GM23338 (cell line): ENCODE data around the gene MACO1. TPM values are rescaled to one million over a fixed set of nuclear protein-coding genes. Genes with fewer than 3 reads are reported as not detected.

Experiments used
- ATAC-seq: fragments of 200-7000 bp; cut with Tn5 transposase; 3 replicates; pipeline ENCODE4 v1.9.1; 2020
- DNase-seq: peaks from one replicate; pipeline ENCODE4 v3.0.0-alpha.2; 2015; ENCODE audit warnings: low spot score
- H2AFZ ChIP-seq: fragments of 200-600 bp; sonication (generic); 2 replicates; pipeline ENCODE4 v1.8.0; 2016; ENCODE audit warnings: antibody characterized with exemption, mild to moderate bottlenecking, moderate library complexity
- H3F3A ChIP-seq: fragments of 200-600 bp; sonication (generic); replicated peaks from 2 replicates; pipeline ENCODE4 v1.8.0; 2017; ENCODE audit warnings: antibody characterized with exemption, mixed run types, low read depth
- H3K27ac ChIP-seq: fragments of 200-600 bp; sonication (generic); 2 replicates; pipeline ENCODE4 v1.6.1; 2016; ENCODE audit warnings: low read depth
- H3K27me3 ChIP-seq: fragments of 200-600 bp; sonication (generic); 2 replicates; pipeline ENCODE4 v1.8.0; 2016; ENCODE audit warnings: mild to moderate bottlenecking, mixed run types, moderate library complexity; ENCODE audit not compliant: insufficient read depth
- H3K36me3 ChIP-seq: fragments of 200-600 bp; sonication (generic); 2 replicates; pipeline ENCODE4 v1.8.0; 2016; ENCODE audit warnings: mild to moderate bottlenecking; ENCODE audit not compliant: insufficient read depth
- H3K4me1 ChIP-seq: fragments of 200-600 bp; sonication (generic); 2 replicates; pipeline ENCODE4 v1.8.0; 2016; ENCODE audit warnings: mild to moderate bottlenecking, moderate library complexity; ENCODE audit not compliant: insufficient read depth
- H3K4me2 ChIP-seq: fragments of 200-600 bp; sonication (generic); 2 replicates; pipeline ENCODE4 v1.7.1; 2017; ENCODE audit warnings: mixed run types
- H3K4me3 ChIP-seq: fragments of 200-600 bp; sonication (generic); 2 replicates; pipeline ENCODE4 v1.6.1; 2016; ENCODE audit warnings: mixed run types
- H3K79me2 ChIP-seq: fragments of 200-600 bp; sonication (generic); replicated peaks from 2 replicates; pipeline ENCODE4 v1.8.0; 2017; ENCODE audit warnings: mild to moderate bottlenecking; ENCODE audit not compliant: insufficient read depth
- H3K9me2 ChIP-seq: fragments of 200-600 bp; sonication (generic); 2 replicates; pipeline ENCODE4 v1.8.0; 2017; ENCODE audit not compliant: insufficient read depth
- H4K20me1 ChIP-seq: fragments of 200-600 bp; sonication (generic); replicated peaks from 2 replicates; pipeline ENCODE4 v1.8.0; 2017; ENCODE audit warnings: mild to moderate bottlenecking; ENCODE audit not compliant: insufficient read depth
- H3K27ac Mint-ChIP-seq: 2 replicates; pipeline ENCODE4 v1.8.0; 2020; ENCODE audit warnings: inconsistent platforms, mild to moderate bottlenecking, moderate library complexity, mixed read lengths
- H3K27me3 Mint-ChIP-seq: 3 replicates; pipeline ENCODE4 v1.8.0; 2022; ENCODE audit warnings: low read depth, mild to moderate bottlenecking, moderate library complexity, mixed read lengths, inconsistent platforms; ENCODE audit not compliant: insufficient read depth, poor library complexity
- H3K36me3 Mint-ChIP-seq: 3 replicates; pipeline ENCODE4 v1.8.0; 2021; ENCODE audit warnings: low read depth, mild to moderate bottlenecking, inconsistent platforms, moderate library complexity, mixed read lengths
- H3K4me1 Mint-ChIP-seq: 3 replicates; pipeline ENCODE4 v1.8.0; 2020; ENCODE audit warnings: mild to moderate bottlenecking, inconsistent platforms, mixed read lengths
- H3K4me3 Mint-ChIP-seq: 3 replicates; pipeline ENCODE4 v1.8.0; 2021; ENCODE audit warnings: moderate library complexity, mild to moderate bottlenecking, inconsistent platforms, mixed read lengths
- H3K9me3 Mint-ChIP-seq: 3 replicates; pipeline ENCODE4 v1.8.0; 2020; ENCODE audit warnings: moderate library complexity, mild to moderate bottlenecking, inconsistent platforms, mixed read lengths
- CTCF ChIP-seq, 2 experiments: fragments of 200-600 bp in 1 of 2; sonication (generic) in 1 of 2; conservative IDR thresholded peaks; 2 replicates each; pipeline versions ENCODE4 v1.5.1 to v1.6.1; 2016 to 2017; ENCODE audit warnings: antibody characterized with exemption in 2 of 2, low read depth in 2 of 2, mild to moderate bottlenecking in 2 of 2, moderate library complexity in 1 of 2
- ETS1 ChIP-seq: IDR thresholded peaks from 2 replicates; pipeline ENCODE4 v1.6.1; 2016; ENCODE audit warnings: antibody characterized with exemption
- EZH2 ChIP-seq: fragments of 200-600 bp; sonication (generic); IDR thresholded peaks from one replicate; pipeline ENCODE4 v1.8.0; 2017; ENCODE audit warnings: antibody characterized with exemption, mild to moderate bottlenecking, low read depth; ENCODE audit not compliant: unreplicated experiment
- EZH2phosphoT487 ChIP-seq: fragments of 200-600 bp; sonication (generic); IDR thresholded peaks from one replicate; pipeline ENCODE4 v1.8.1; 2018; ENCODE audit warnings: antibody characterized with exemption; ENCODE audit not compliant: unreplicated experiment
- POLR2AphosphoS5 ChIP-seq: IDR thresholded peaks from 2 replicates; pipeline ENCODE4 v1.6.1; 2016; ENCODE audit warnings: antibody characterized with exemption, low read depth
- STAT1 ChIP-seq: IDR thresholded peaks from one replicate; pipeline ENCODE4 v1.6.1; 2016; ENCODE audit warnings: antibody characterized with exemption; ENCODE audit not compliant: unreplicated experiment
- ZNF331 ChIP-seq: fragments of 250-450 bp; sonication (Bioruptor Pico); IDR thresholded peaks from 2 replicates; pipeline ENCODE4 v1.5.0; 2020; ENCODE audit warnings: low read depth, mild to moderate bottlenecking, moderate library complexity
- polyA plus RNA-seq: library from polyadenylated mRNA; unstranded; fragments of >200 nt; fragmentation: Nextera tagmentation; extraction: Ambion mirVana; gene quantifications from 2 replicates; pipeline ENCODE4 v1.2.1, GENCODE V29; 2016
- total RNA-seq: library from RNA; depleted of rRNA; stranded (reverse); fragments of >200 nt; shearing (Covaris generic); gene quantifications from 2 replicates; pipeline ENCODE4 v1.2.3, GENCODE V29; 2014

MACO1 gene
- total and polyA plus RNA-seq, 2 experiments from 2014 or later = 9.8 to 10.6 TPM

- H3K4me3 Mint-ChIP-seq = no peak overlapping the region
- Histone ChIP-seq H3K9me2 (no peaks in the 10 kb centered on the region), H3K4me2 (no peak overlapping the region), H3K79me2 (no peaks in the 10 kb centered on the region), H4K20me1 (no peaks in the 10 kb centered on the region), H3F3A (no peaks in the 10 kb centered on the region), H3K27me3 (no peaks in the 10 kb centered on the region), H3K27ac (no peak overlapping the region), H2AFZ (no peak overlapping the region), H3K4me3 (no peak overlapping the region), H3K4me1 (peaks cover 21% of the 10 kb centered on the region), H3K36me3 (peaks cover 3% of the 10 kb centered on the region; the same call in 1 of the 2 replicates)
- no peak overlapping the region; the same call in 1 of the 2 replicates for H3K27ac Mint-ChIP-seq
- TF ChIP-seq CTCF (conservative IDR thresholded peaks at IDR 0.05; ENCODE audit: low read depth in 2 of 2) (peak; percentile 36 to 40; a peak in 3 of 4 replicates), EZH2 (no peak)
- peaks cover 3% of the 10 kb centered on the region; the same call in 2 of the 3 replicates for H3K36me3 Mint-ChIP-seq
- DNase-seq (peak; percentile 73), ATAC-seq (peak; percentile 91)
- no peaks in the 10 kb centered on the region for H3K9me3 Mint-ChIP-seq
- H3K27me3 Mint-ChIP-seq = peaks cover under 1% of the 10 kb centered on the region
- peaks cover 26% of the 10 kb centered on the region for H3K4me1 Mint-ChIP-seq
Observed at GRCh38 chr1:25486602-25487001, 55.9 kb downstream of the MACO1 start.

GRCh38 chr1:25487628-25488027, 56.9 kb downstream of the MACO1 start:
- no peak overlapping the region for H3K4me3 Mint-ChIP-seq
- peaks cover 3% of the 10 kb centered on the region; the same call in 1 of the 2 replicates for H3K36me3 ChIP-seq
- H3K4me1 ChIP-seq = peaks cover 24% of the 10 kb centered on the region
- H3K9me3 Mint-ChIP-seq = no peaks in the 10 kb centered on the region
- H3F3A ChIP-seq = no peaks in the 10 kb centered on the region
- no peak overlapping the region for H3K27ac ChIP-seq
- DNase-seq = peak; percentile 58
- no peak overlapping the region for H2AFZ ChIP-seq
- H3K27ac Mint-ChIP-seq = no peak overlapping the region
- no peaks in the 10 kb centered on the region for H3K9me2 ChIP-seq
- H3K4me3 ChIP-seq = no peak overlapping the region
- no peaks in the 10 kb centered on the region for H3K27me3 ChIP-seq
- no peaks in the 10 kb centered on the region for H4K20me1 ChIP-seq
- no peaks in the 10 kb centered on the region for H3K79me2 ChIP-seq
- no peak overlapping the region for H3K4me2 ChIP-seq
- ATAC-seq = peak; percentile 22; the same call in 1 of the 3 replicates
- TF ChIP-seq EZH2phosphoT487 = no peak
- peak; percentile 61 to 78 for TF ChIP-seq CTCF (conservative IDR thresholded peaks at IDR 0.05; ENCODE audit: low read depth in 2 of 2)
- peaks cover 3% of the 10 kb centered on the region; the same call in 2 of the 3 replicates for H3K36me3 Mint-ChIP-seq
- H3K27me3 Mint-ChIP-seq = peaks cover 5% of the 10 kb centered on the region
- H3K4me1 Mint-ChIP-seq = peaks cover 37% of the 10 kb centered on the region

GRCh38 chr1:25492323-25492722, 61.6 kb downstream of the MACO1 start:
- H3K9me2 ChIP-seq = no peaks in the 10 kb centered on the region
- H3K79me2 ChIP-seq = no peaks in the 10 kb centered on the region
- H2AFZ ChIP-seq = no peak overlapping the region
- H3F3A ChIP-seq = no peaks in the 10 kb centered on the region
- ATAC-seq (peak; percentile 86), DNase-seq (peak; percentile 40)
- H3K4me3 Mint-ChIP-seq = no peak overlapping the region; the same call in 2 of the 3 replicates
- no peak overlapping the region for H3K4me3 ChIP-seq
- no peaks in the 10 kb centered on the region for H3K27me3 ChIP-seq
- H3K27ac ChIP-seq = no peak overlapping the region
- peaks cover 3% of the 10 kb centered on the region; the same call in 2 of the 3 replicates for H3K36me3 Mint-ChIP-seq
- peaks cover 3% of the 10 kb centered on the region; the same call in 1 of the 2 replicates for H3K36me3 ChIP-seq
- peaks cover 7% of the 10 kb centered on the region for H3K27me3 Mint-ChIP-seq
- H3K4me1 ChIP-seq = peaks cover 3% of the 10 kb centered on the region
- peak overlapping the region; percentile 57; the same call in 1 of the 2 replicates for H3K4me2 ChIP-seq
- H3K27ac Mint-ChIP-seq = no peak overlapping the region
- no peaks in the 10 kb centered on the region for H3K9me3 Mint-ChIP-seq
- H4K20me1 ChIP-seq = no peaks in the 10 kb centered on the region; the same call in 1 of the 2 replicates
- peaks cover 23% of the 10 kb centered on the region for H3K4me1 Mint-ChIP-seq
- no peak for TF ChIP-seq ZNF331
- peak in 1 of 2 experiments; percentile 25; a peak in 2 of 4 replicates for TF ChIP-seq CTCF (conservative IDR thresholded peaks at IDR 0.05; ENCODE audit: low read depth in 2 of 2)
- TF ChIP-seq POLR2AphosphoS5 = no peak
- TF ChIP-seq ETS1 = no peak
- TF ChIP-seq STAT1 = no peak
